Ectodermal cell (in vitro differentiated cells): ENCODE results near the gene VEGFC.

Experiments used
- H3K27ac ChIP-seq: 2 replicates; pipeline ENCODE4 v1.7.0; 2013; ENCODE audit warnings: mild to moderate bottlenecking, low read depth, low read length; ENCODE audit not compliant: insufficient read depth, poor library complexity, severe bottlenecking
- H3K27me3 ChIP-seq: 2 replicates; pipeline ENCODE4 v1.7.0; 2013; ENCODE audit warnings: mild to moderate bottlenecking, low read length; ENCODE audit not compliant: insufficient read depth, control insufficient read depth, poor library complexity, severe bottlenecking
- H3K36me3 ChIP-seq: one replicate; pipeline ENCODE4 v1.7.0; 2013; ENCODE audit warnings: low read length; ENCODE audit not compliant: control insufficient read depth, insufficient read depth
- H3K4me1 ChIP-seq: one replicate; pipeline ENCODE4 v1.7.0; 2013; ENCODE audit warnings: low read length; ENCODE audit not compliant: control insufficient read depth, insufficient read depth
- H3K4me3 ChIP-seq: 2 replicates; pipeline ENCODE4 v1.7.0; 2013; ENCODE audit warnings: low read depth, low read length, control low read depth; ENCODE audit not compliant: insufficient read depth
- H3K9me3 ChIP-seq: 2 replicates; pipeline ENCODE4 v1.7.0; 2013; ENCODE audit warnings: mild to moderate bottlenecking, low read length, moderate library complexity; ENCODE audit not compliant: control insufficient read depth
- WGBS, 2 experiments: methylation state at CpG; one replicate each; pipeline ENCODE4 v1.1.7; 2013; ENCODE audit warnings: missing lambda C conversion rate in 2 of 2; 5-methylcytosine and 5-hydroxymethylcytosine counted together

The VEGFC gene

GRCh38 chr4:176769514-176769913, 23.2 kb downstream of the VEGFC start:
- Histone ChIP-seq H3K4me3 (no peak overlapping the region), H3K27me3 (no peaks in the 10 kb centered on the region), H3K27ac (no peak overlapping the region), H3K36me3 (no peaks in the 10 kb centered on the region), H3K4me1 (no peaks in the 10 kb centered on the region), H3K9me3 (no peaks in the 10 kb centered on the region)
- WGBS, 2 experiments: 94 to 100% methylated on average over 2 of the region's 2 CpGs

- no peaks in the 10 kb centered on the region for H3K9me3 ChIP-seq
- no peaks in the 10 kb centered on the region for H3K27me3 ChIP-seq
- H3K4me3 ChIP-seq: no peak overlapping the region
- H3K36me3 ChIP-seq: no peaks in the 10 kb centered on the region
- WGBS, 2 experiments: 89 to 90% methylated on average over 1 of the region's 1 CpG
- H3K4me1 ChIP-seq: no peaks in the 10 kb centered on the region
- H3K27ac ChIP-seq: no peak overlapping the region
These were observed 25.5 kb downstream of the VEGFC start for GRCh38 chr4:176767183-176767582.

GRCh38 chr4:176762661-176763308, 29.9 kb downstream of the VEGFC start:
- H3K4me1 ChIP-seq: no peaks in the 10 kb centered on the region
- no peaks in the 10 kb centered on the region for H3K9me3 ChIP-seq
- H3K27me3 ChIP-seq: no peaks in the 10 kb centered on the region
- H3K27ac ChIP-seq: no peak overlapping the region
- H3K36me3 ChIP-seq: no peaks in the 10 kb centered on the region
- no peak overlapping the region for H3K4me3 ChIP-seq
- 90 to 96% methylated on average over 2 of the region's 3 CpGs for WGBS, 2 experiments

GRCh38 chr4:176761872-176762271, 30.9 kb downstream of the VEGFC start:
- Histone ChIP-seq H3K4me1 (no peaks in the 10 kb centered on the region), H3K4me3 (no peak overlapping the region), H3K27me3 (no peaks in the 10 kb centered on the region), H3K36me3 (no peaks in the 10 kb centered on the region), H3K9me3 (no peaks in the 10 kb centered on the region), H3K27ac (no peak overlapping the region)
- WGBS, 2 experiments: 93 to 98% methylated on average over 3 of the region's 3 CpGs

GRCh38 chr4:176760471-176760870, 32.3 kb downstream of the VEGFC start:
- H3K27me3 ChIP-seq: no peaks in the 10 kb centered on the region
- H3K9me3 ChIP-seq: no peaks in the 10 kb centered on the region
- H3K4me1 ChIP-seq: no peaks in the 10 kb centered on the region
- no peak overlapping the region for H3K4me3 ChIP-seq
- 95 to 97% methylated on average over 3 of the region's 3 CpGs for WGBS, 2 experiments
- no peak overlapping the region for H3K27ac ChIP-seq
- H3K36me3 ChIP-seq: no peaks in the 10 kb centered on the region

- H3K4me1 ChIP-seq: no peaks in the 10 kb centered on the region
- no peaks in the 10 kb centered on the region for H3K27me3 ChIP-seq
- H3K4me3 ChIP-seq: no peak overlapping the region
- no peaks in the 10 kb centered on the region for H3K36me3 ChIP-seq
- 90 to 92% methylated on average over 2 of the region's 2 CpGs for WGBS, 2 experiments
- H3K9me3 ChIP-seq: no peaks in the 10 kb centered on the region
- H3K27ac ChIP-seq: no peak overlapping the region
These were observed 34.0 kb downstream of the VEGFC start for GRCh38 chr4:176758731-176759130.

- no peak overlapping the region for H3K4me3 ChIP-seq
- peaks cover under 1% of the 10 kb centered on the region for H3K4me1 ChIP-seq
- no peaks in the 10 kb centered on the region for H3K27me3 ChIP-seq
- H3K36me3 ChIP-seq: no peaks in the 10 kb centered on the region
- WGBS, 2 experiments: 87 to 95% methylated on average over 4 of the region's 4 CpGs
- no peak overlapping the region for H3K27ac ChIP-seq
- H3K9me3 ChIP-seq: no peaks in the 10 kb centered on the region
These were observed 34.4 kb downstream of the VEGFC start for GRCh38 chr4:176758323-176758722.

- no peak overlapping the region for H3K27ac ChIP-seq
- no peaks in the 10 kb centered on the region for H3K27me3 ChIP-seq
- H3K4me1 ChIP-seq: peaks cover 5% of the 10 kb centered on the region
- no peak overlapping the region for H3K4me3 ChIP-seq
- no peaks in the 10 kb centered on the region for H3K9me3 ChIP-seq
- WGBS, 2 experiments: 71% methylated on average over 1 of the region's 2 CpGs; no CpG with 5 or more reads in 1 of the 2 experiments
- H3K36me3 ChIP-seq: no peaks in the 10 kb centered on the region
These were observed 37.1 kb downstream of the VEGFC start for GRCh38 chr4:176755613-176756012.

GRCh38 chr4:176755001-176755400, 37.7 kb downstream of the VEGFC start:
- peaks cover 5% of the 10 kb centered on the region for H3K4me1 ChIP-seq

GRCh38 chr4:176753049-176753448, 39.7 kb downstream of the VEGFC start:
- no peaks in the 10 kb centered on the region for H3K36me3 ChIP-seq
- no peaks in the 10 kb centered on the region for H3K9me3 ChIP-seq
- 57 to 75% methylated on average over 3 of the region's 3 CpGs for WGBS, 2 experiments
- peak overlapping the region; percentile 48 for H3K27ac ChIP-seq
- no peaks in the 10 kb centered on the region for H3K27me3 ChIP-seq
- peaks cover 5% of the 10 kb centered on the region for H3K4me1 ChIP-seq
- H3K4me3 ChIP-seq: no peak overlapping the region

More at GRCh38 chr4:176755001-176755400, 37.7 kb downstream of the VEGFC start:
- Histone ChIP-seq H3K4me3 (no peak overlapping the region), H3K27me3 (no peaks in the 10 kb centered on the region), H3K9me3 (no peaks in the 10 kb centered on the region), H3K36me3 (no peaks in the 10 kb centered on the region), H3K27ac (no peak overlapping the region)
- WGBS, 2 experiments: 94 to 98% methylated on average over 1 to 2 of the region's 2 CpGs
